Fibroblast of pulmonary artery (primary cell): Measurements from ENCODE around the gene RBMS3.
"Not testable (repeated sequence)": the region's sequence is repeated elsewhere in the genome, so short reads cannot be mapped to it uniquely, and the experiment has no call there.

Source experiments
- DNase-seq: peaks from one replicate; pipeline ENCODE4 v3.0.0-alpha.2; 2010; ENCODE audit warnings: low read depth
- H3K4me3 ChIP-seq: replicated peaks from 2 replicates; pipeline ENCODE4 v1.5.1; 2011; ENCODE audit warnings: low read depth, mild to moderate bottlenecking, control low read depth, low read length, moderate library complexity
- TF ChIP-seq, protein P1 (sequence below): IDR thresholded peaks from 2 replicates; pipeline ENCODE4 v1.5.1; 2011; ENCODE audit warnings: mild to moderate bottlenecking, control low read depth, low read length, inconsistent platforms; ENCODE audit errors: missing control alignments

Gene RBMS3

DNA sequence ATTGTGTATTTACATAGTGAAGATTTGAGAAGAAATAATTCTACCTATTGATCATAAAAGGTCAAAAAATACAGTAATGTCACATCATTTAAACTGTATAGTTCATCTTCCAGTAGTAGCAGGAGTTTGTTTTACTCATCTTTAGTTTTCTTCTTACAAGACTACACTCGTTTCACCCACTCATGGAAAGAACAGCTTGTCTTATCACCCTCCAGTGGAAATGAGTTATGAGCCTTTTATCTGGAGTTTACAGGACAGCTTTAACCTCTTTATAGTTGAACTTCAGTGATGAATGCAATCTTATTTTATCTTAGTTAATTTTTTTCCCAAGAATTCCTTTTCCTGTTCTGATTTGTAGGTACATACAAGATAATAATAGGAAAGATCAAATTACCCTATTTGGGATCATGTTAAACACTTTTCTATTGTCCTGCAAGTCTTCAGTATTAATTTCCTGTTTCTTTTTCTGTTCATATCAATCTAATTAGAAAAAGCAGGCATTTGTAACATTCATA lies 36.8 kb downstream of the RBMS3 start:
- TF ChIP-seq, protein P1, sequence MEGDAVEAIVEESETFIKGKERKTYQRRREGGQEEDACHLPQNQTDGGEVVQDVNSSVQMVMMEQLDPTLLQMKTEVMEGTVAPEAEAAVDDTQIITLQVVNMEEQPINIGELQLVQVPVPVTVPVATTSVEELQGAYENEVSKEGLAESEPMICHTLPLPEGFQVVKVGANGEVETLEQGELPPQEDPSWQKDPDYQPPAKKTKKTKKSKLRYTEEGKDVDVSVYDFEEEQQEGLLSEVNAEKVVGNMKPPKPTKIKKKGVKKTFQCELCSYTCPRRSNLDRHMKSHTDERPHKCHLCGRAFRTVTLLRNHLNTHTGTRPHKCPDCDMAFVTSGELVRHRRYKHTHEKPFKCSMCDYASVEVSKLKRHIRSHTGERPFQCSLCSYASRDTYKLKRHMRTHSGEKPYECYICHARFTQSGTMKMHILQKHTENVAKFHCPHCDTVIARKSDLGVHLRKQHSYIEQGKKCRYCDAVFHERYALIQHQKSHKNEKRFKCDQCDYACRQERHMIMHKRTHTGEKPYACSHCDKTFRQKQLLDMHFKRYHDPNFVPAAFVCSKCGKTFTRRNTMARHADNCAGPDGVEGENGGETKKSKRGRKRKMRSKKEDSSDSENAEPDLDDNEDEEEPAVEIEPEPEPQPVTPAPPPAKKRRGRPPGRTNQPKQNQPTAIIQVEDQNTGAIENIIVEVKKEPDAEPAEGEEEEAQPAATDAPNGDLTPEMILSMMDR = no peak
- no peak for DNase-seq
- no peak overlapping the region for H3K4me3 ChIP-seq

DNA sequence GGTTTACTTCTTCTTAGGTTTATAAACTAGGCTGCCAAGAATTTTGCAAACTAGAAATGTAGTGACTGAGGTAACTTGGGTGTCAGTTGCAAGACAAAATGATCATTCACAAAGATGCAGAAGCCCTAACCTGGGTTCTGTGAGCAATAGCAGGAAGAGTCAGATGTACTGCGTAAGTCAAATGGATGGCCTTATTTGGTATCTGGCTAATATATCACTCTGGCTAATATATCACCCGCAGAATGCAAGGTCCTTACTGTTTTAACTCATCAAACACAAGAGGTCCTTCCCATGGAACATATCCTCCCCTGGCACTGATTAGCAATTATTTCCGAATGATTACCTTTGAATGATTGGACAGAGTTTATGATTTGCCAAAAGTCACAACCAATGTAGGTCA lies 37.4 kb downstream of the RBMS3 start:
- DNase-seq = no peak
- H3K4me3 ChIP-seq = no peak overlapping the region
- TF ChIP-seq, protein P1 = no peak

DNA sequence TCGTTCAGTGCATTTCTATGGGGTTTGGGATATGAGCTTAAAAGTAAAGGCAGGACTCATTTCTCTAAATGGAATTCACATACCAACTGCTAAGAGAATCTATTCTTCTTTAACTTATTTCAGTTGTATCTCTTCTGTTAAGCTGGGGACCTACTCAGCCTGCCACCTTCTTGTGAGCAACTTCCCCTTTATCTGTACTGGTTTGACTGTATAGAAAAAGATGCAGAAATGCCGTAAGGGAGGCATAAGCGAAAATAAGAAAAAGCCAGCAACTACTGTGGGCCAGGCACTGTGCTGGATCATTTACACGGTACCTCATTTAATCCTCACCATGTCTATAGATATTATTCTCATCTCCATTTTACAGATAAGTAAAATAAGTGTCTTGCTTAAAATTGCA lies 38.4 kb downstream of the RBMS3 start:
- TF ChIP-seq, protein P1 = no peak
- H3K4me3 ChIP-seq = no peak overlapping the region
- no peak for DNase-seq

DNA sequence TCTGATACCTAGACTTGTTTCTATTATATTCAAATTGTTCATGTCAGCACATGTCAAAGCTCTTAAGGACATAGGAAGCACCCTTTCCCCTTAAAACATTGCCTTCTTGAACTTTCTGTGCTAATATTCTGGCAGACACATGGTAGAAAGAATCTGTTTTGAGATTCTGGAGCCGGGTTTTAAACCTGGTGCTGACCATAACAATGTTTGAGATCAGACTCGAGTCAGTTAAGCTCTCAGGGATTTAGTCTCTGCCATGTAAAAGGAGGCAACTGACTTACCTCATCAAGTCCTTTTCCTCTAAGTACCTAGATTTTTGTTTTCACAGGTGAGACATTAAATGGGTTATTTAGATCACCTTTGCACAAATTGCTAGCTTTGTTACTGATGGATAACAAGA lies 38.9 kb downstream of the RBMS3 start:
- no peak overlapping the region for H3K4me3 ChIP-seq
- no peak for DNase-seq

DNA sequence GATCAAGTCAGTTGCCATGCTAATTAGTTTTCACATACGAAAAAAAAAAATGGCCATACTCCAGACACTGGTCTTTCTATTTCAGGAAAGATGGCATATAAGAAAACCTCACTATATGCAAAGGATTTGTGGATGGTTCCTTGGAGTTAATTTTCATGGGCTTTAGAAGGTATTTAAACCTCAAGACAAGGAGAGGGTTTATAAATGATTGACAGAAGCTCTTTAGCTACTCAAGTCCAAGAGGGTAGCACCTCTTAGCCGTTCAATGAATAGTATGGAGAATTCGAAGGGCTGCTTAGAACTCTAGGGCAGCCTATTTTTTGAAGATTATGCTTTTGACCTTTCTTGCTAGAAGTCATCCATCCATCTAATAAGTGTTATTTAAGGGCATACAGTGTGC lies 41.7 kb downstream of the RBMS3 start:
- DNase-seq = no peak
- TF ChIP-seq, protein P1 = no peak
- no peak overlapping the region for H3K4me3 ChIP-seq

More for the DNA sequence above, 38.9 kb downstream of the RBMS3 start:
- TF ChIP-seq, protein P1 = no peak

DNA sequence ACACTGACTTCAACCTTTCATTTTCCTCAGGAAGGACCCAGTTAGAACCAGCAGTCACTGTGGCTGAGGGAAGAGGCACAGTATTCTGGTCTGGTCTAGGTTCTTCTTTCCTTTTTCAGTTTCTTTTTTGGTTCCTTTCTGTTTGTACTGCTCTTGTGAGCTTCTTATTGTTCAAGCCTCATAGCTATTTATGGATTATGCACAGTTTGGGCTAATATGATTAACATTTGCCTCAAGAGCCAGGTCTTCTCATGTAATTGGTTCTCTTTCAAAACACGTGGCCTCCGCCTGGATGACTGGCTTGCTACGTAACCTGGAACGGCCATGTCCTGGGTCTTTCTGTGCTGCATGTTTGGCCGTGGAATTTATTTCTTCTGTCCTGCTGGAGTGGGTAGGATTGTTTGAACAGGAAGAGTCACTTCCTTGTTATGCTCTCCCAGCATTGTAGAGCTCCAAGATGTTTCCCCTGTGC lies 43.3 kb downstream of the RBMS3 start:
- DNase-seq = peak; percentile 76
- H3K4me3 ChIP-seq = peak overlapping the region; percentile 18
- TF ChIP-seq, protein P1 = no peak

DNA sequence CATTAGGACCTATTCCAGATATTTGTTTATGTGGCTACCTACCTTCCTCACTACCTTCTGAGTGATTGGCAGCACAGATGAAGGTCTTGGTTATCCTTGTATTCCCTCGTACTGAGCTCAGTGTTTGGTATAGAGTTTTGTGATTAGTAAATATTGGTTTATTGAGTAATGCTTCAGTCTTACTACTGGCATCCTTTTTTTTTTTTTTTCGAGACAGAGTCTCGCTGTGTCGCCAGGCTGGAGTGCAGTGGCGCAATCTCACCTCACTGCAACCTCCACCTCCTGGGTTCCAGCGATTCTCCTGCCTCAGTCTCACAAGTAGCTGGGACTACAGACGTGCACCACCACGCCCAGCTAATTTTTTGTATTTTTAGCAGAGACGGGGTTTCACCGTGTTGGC lies 45.7 kb downstream of the RBMS3 start:
- H3K4me3 ChIP-seq, DNase-seq: not testable (repeated sequence)
